HG02678 (cell line): Measurements from ENCODE around the gene OR4C15.

ENCODE experiments used
- ATAC-seq: cut with Tn5 transposase; IDR thresholded peaks from one replicate; pipeline ENCODE4 v1.9.1; 2021; ENCODE audit warnings: mild to moderate bottlenecking, moderate library complexity; ENCODE audit not compliant: unreplicated experiment

Gene OR4C15

DNA sequence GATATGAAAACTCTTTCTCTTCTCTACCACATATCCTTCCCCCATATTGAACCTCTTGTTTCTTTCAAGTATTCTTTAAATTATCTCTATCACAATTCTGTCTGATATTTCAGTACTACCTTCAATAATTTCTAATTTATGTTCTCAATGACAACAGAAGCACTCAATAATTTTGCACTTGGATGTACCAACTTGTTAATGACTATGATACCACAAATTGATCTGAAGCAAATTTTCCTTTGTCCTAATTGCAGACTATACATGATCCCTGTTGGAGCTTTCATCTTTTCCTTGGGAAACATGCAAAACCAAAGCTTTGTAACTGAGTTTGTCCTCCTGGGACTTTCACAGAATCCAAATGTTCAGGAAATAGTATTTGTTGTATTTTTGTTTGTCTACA, at the start of gene OR4C15:
Gene OR4C15, plus strand, starts transcription at position 301 of the 400 bp plus-strand sequence. Its CDS starts 0 bp downstream, at position 301.
- no peak for ATAC-seq

DNA sequence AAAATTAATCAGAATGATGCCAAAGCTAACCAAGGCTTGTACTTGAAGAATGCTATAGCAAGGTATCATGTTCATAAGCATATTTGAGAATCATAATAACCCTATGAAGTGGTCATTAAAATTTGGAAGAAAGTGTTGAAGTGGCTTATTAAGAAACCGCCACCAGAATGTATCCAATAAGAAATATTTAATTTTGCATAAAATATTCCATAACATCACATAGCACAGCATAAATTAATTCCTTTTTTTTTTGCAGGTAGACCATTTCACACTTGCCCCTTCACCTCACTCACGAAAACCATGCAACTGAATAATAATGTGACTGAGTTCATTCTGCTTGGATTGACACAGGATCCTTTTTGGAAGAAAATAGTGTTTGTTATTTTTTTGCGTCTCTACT, 17.6 kb downstream of the OR4C15 start, which contains the start of gene OR4C16:
Gene OR4C16, plus strand, starts transcription at position 301 of the 400 bp plus-strand sequence. Its CDS starts 0 bp downstream, at position 301.
- no peak for ATAC-seq

GRCh38 chr11:55572548-55572947, 18.3 kb downstream of the OR4C15 start:
- ATAC-seq = no peak
